Measurements from ENCODE around the gene TRIML1.

- no peak for TF ChIP-seq CTCF (IDR thresholded peaks at IDR 0.05)
- no peak for TF ChIP-seq POLR2A (IDR thresholded peaks at IDR 0.05)
Measured at GRCh38 chr4:188143731-188144130, 4.5 kb downstream of the TRIML1 start.

Measured in esophagus squamous epithelium (tissue), 4 donors.